Stimulated activated CD4-positive, alpha-beta T cell treated with anti-CD3 and anti-CD28 coated beads, Interleukin-12 subunit alpha, Interleukin-12 subunit beta, amount 100 ng/mL, for 4 hours (primary cell): ENCODE measurements around the gene KCNQ1.

Experiments used
- DNase-seq: peaks from one replicate; pipeline ENCODE4 v3.0.0-alpha.2; 2020

KCNQ1 gene

GRCh38 chr11:2445746-2446551 lies 1.1 kb downstream of the KCNQ1 start:
- DNase-seq = no peak

GRCh38 chr11:2446590-2447252 lies 1.9 kb downstream of the KCNQ1 start:
- no peak for DNase-seq

GRCh38 chr11:2447253-2447950 lies 2.6 kb downstream of the KCNQ1 start:
- DNase-seq = no peak

- DNase-seq = no peak
Observed at GRCh38 chr11:2447951-2448650, 3.3 kb downstream of the KCNQ1 start.

GRCh38 chr11:2448661-2449547 lies 4.1 kb downstream of the KCNQ1 start:
- DNase-seq = no peak

- no peak for DNase-seq
Observed at GRCh38 chr11:2449548-2450320, 4.9 kb downstream of the KCNQ1 start.

- no peak for DNase-seq
Observed at GRCh38 chr11:2450321-2451041, 5.7 kb downstream of the KCNQ1 start.

GRCh38 chr11:2451336-2451735 lies 6.5 kb downstream of the KCNQ1 start:
- no peak for DNase-seq

GRCh38 chr11:2451916-2452315 lies 7.1 kb downstream of the KCNQ1 start:
- no peak for DNase-seq

- DNase-seq = no peak
Observed at GRCh38 chr11:2452321-2453012, 7.7 kb downstream of the KCNQ1 start.

- DNase-seq = no peak
Observed at GRCh38 chr11:2453436-2453835, 8.6 kb downstream of the KCNQ1 start.

- DNase-seq = no peak
Observed at GRCh38 chr11:2458321-2458720, 13.5 kb downstream of the KCNQ1 start.

GRCh38 chr11:2459016-2459725 lies 14.4 kb downstream of the KCNQ1 start:
- no peak for DNase-seq

GRCh38 chr11:2459796-2460531 lies 15.2 kb downstream of the KCNQ1 start:
- DNase-seq = no peak

- DNase-seq = no peak
Observed at GRCh38 chr11:2460540-2461252, 15.9 kb downstream of the KCNQ1 start.

GRCh38 chr11:2461253-2461955 lies 16.6 kb downstream of the KCNQ1 start:
- DNase-seq = no peak

- no peak for DNase-seq
Observed at GRCh38 chr11:2461956-2462542, 17.2 kb downstream of the KCNQ1 start.
